Common myeloid progenitor, CD34-positive (primary cell): Measurements from ENCODE around the gene LMNTD2.
"Not testable (repeated sequence)": the region's sequence is repeated elsewhere in the genome, so short reads cannot be mapped to it uniquely, and the experiment has no call there.

Experiments used
- CTCF ChIA-PET: fragments of 350-600 bp; sonication (Branson Sonifier 250); formaldehyde crosslinking; loops from one replicate; lab custom pipeline; 2021; ENCODE audit warnings: antibody characterized with exemption; lab: Charles Lee
- POLR2A ChIA-PET: fragments of 350-600 bp; sonication (Branson Sonifier 250); formaldehyde crosslinking; loops from one replicate; lab custom pipeline; 2021; ENCODE audit warnings: antibody characterized with exemption; lab: Charles Lee
- DNase-seq, 3 donors: peaks; one replicate each; pipeline versions ENCODE4 v3.0.0 to v3.0.0-alpha.2; 2013
- H3K27ac ChIP-seq, 2 experiments: 1 replicate in 1 of 2; 2 replicates in 1 of 2; pipeline ENCODE4 v1.7.0; 2013; ENCODE audit warnings: inconsistent platforms in 2 of 2, low read length in 2 of 2, mild to moderate bottlenecking in 2 of 2, low read depth in 1 of 2, moderate library complexity in 1 of 2; ENCODE audit not compliant: severe bottlenecking in 2 of 2, insufficient read depth in 1 of 2, poor library complexity in 1 of 2
- H3K27me3 ChIP-seq, 5 experiments: replicated peaks in 2 of 5; 1 replicate in 3 of 5; 2 replicates in 2 of 5; pipeline versions ENCODE4 v1.6.1 to v1.7.0; 2013; ENCODE audit warnings: low read length in 4 of 5, mild to moderate bottlenecking in 2 of 5, moderate library complexity in 2 of 5, inconsistent platforms in 1 of 5; ENCODE audit not compliant: insufficient read depth in 5 of 5, control insufficient read depth in 4 of 5
- H3K36me3 ChIP-seq, 4 experiments: 1 replicate in 2 of 4; 2 replicates in 2 of 4; pipeline versions ENCODE4 v1.6.1 to v1.7.0; 2013; ENCODE audit warnings: low read length in 3 of 4, control low read depth in 1 of 4, mild to moderate bottlenecking in 1 of 4; ENCODE audit not compliant: control insufficient read depth in 4 of 4, insufficient read depth in 4 of 4
- H3K4me1 ChIP-seq, 4 experiments: 1 replicate in 3 of 4; 2 replicates in 1 of 4; pipeline versions ENCODE4 v1.6.1 to v1.7.1; 2013; ENCODE audit warnings: low read length in 3 of 4, mild to moderate bottlenecking in 3 of 4, control low read depth in 1 of 4, inconsistent platforms in 1 of 4, moderate library complexity in 1 of 4; ENCODE audit not compliant: control insufficient read depth in 4 of 4, insufficient read depth in 4 of 4; ENCODE audit errors: control extremely low read depth in 1 of 4
- H3K4me3 ChIP-seq, 7 experiments: 1 replicate in 4 of 7; 2 replicates in 3 of 7; pipeline versions ENCODE4 v1.5.1 to v1.7.0; 2013; ENCODE audit warnings: mild to moderate bottlenecking in 7 of 7, low read length in 6 of 7, moderate library complexity in 6 of 7, inconsistent platforms in 2 of 7, low read depth in 2 of 7, control low read depth in 1 of 7; ENCODE audit not compliant: insufficient read depth in 4 of 7, control insufficient read depth in 1 of 7; ENCODE audit errors: extremely low read depth in 1 of 7
- H3K9me3 ChIP-seq, 5 experiments: 1 replicate in 4 of 5; 2 replicates in 1 of 5; pipeline versions ENCODE4 v1.6.1 to v1.7.1; 2013; ENCODE audit warnings: low read length in 4 of 5, mild to moderate bottlenecking in 2 of 5, inconsistent platforms in 1 of 5, low read depth in 1 of 5, moderate library complexity in 1 of 5; ENCODE audit not compliant: control insufficient read depth in 4 of 5, insufficient read depth in 2 of 5; ENCODE audit errors: control extremely low read depth in 1 of 5
- WGBS: methylation state at CpG from one replicate; pipeline ENCODE4 v1.1.5; 2013; ENCODE audit not compliant: insufficient coverage; 5-methylcytosine and 5-hydroxymethylcytosine counted together

LMNTD2 gene

DNA sequence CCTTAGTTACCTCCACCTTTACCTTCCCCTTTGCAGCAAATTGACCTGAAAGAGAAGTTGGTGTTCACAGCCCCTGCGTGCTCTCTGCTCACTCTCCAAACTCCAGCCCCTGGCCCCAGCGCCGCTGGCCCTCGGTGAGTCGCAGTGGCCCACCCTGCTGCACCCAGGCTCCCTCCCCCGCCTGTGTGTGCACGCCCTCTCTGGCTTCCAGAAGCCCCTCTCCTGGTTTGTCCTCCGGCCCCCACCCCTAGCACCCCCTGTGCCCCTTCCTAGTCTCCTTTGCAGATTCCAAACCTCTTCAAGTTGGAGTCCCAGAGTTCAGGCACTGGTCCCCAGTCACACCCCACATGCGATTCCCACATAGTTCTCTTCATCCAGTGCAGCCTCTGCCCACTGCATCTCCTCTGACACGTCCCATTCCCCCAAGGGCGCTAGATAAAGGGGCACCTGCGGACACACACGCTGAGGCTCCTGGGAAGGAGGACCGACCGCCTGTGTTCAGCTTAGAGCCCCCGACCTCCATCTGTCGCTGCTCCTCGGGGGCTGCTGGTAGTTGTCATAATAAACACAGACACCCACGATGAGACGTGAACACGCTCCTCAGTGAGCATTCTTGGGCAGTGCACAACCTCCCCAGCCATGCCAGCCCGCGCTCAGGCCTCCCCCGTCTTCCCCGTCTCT is 14.2 kb upstream of the LMNTD2 start:
- H3K36me3 ChIP-seq: peaks cover 0 to 8% (median 1%) of the 10 kb centered on the region in 4 experiments
- peak overlapping the region in 6 of 7 experiments; percentile 23 to 74 (median 62) for H3K4me3 ChIP-seq
- 22% methylated on average over 24 of the region's 25 CpGs for WGBS
- no peak overlapping the region for H3K27ac ChIP-seq
- peaks cover 0 to 26% (median 13%) of the 10 kb centered on the region in 5 experiments for H3K27me3 ChIP-seq
- ChIA-PET CTCF (no interaction called here), POLR2A (interaction anchor here (0.8 kb wide), 1 partner anchor 151 kb away, joined by 3 read pairs; no protein-coding TSS in a partner anchor)
- H3K4me1 ChIP-seq: peaks cover 3 to 31% (median 25%) of the 10 kb centered on the region in 4 experiments
- no peaks in the 10 kb centered on the region for H3K9me3 ChIP-seq
- peak in 1 of 3 donors; percentile 23 for DNase-seq

DNA sequence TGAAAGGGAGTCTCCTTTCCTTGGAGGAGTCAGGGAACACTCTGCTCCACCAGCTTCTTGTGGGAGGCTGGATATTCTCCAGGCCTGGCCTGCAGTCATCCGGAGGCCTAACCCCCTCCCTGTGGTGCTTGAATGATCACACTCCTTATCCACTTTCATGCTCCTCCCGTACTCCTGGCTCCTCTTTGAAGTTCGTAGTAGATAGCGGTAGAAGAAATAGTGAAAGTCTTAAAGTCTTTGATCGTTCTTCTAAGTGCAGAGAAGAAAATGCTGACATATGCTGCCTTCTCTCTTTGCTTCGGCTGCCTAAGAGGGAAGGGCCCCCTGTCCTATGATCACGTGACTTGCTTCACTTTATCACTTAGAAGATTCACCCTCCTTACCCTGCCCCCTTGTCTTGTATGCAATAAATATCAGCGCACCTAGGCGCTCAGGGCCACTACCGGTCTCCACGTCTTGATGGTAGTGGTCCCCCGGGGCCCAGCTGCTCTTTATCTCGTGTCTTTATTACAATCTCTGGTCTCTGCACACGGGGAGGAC is 13.6 kb upstream of the LMNTD2 start:
- CTCF ChIA-PET: not testable (repeated sequence)
- WGBS: 74% methylated on average over 11 of the region's 14 CpGs

DNA sequence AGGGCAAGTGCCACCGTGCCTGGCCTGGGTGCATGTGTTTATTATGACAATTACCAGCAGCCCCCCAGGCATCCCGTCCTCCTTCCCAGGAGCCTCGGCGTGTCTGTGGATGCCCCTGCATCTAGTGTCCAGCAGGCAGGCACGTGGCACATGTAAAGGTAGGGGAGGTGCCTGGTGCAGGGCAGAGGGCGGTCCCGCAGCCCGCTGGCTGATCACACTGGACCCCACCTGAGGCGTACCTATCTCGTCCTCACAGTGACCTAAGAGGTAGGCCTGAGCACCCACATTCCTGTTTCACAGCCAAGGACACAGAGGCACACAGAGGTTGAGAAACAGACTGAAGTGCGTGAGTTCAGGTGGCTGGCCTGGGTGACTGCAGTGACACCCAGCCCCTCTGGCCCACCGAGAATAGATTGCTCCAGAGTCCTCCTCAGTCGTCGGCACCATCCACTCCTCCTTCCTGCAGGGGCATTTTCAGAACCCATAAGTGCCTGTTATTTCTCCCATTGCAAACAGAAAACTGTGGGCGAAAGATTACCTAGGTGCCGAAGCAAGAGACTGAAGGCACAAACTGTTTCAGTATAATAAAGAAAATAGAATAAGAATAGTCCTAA is 12.7 kb upstream of the LMNTD2 start:
- 97% methylated on average over 13 of the region's 16 CpGs for WGBS
- CTCF ChIA-PET: no interaction called here
- no peak overlapping the region for H3K27ac ChIP-seq

More for the DNA sequence above, 13.6 kb upstream of the LMNTD2 start:
- Histone ChIP-seq H3K27me3 (peaks cover 0 to 32% (median 13%) of the 10 kb centered on the region in 5 experiments), H3K4me1 (peaks cover 3 to 34% (median 28%) of the 10 kb centered on the region in 4 experiments)
- H3K36me3 ChIP-seq, DNase-seq, H3K9me3 ChIP-seq, H3K4me3 ChIP-seq, POLR2A ChIA-PET, H3K27ac ChIP-seq: not testable (repeated sequence)

DNA sequence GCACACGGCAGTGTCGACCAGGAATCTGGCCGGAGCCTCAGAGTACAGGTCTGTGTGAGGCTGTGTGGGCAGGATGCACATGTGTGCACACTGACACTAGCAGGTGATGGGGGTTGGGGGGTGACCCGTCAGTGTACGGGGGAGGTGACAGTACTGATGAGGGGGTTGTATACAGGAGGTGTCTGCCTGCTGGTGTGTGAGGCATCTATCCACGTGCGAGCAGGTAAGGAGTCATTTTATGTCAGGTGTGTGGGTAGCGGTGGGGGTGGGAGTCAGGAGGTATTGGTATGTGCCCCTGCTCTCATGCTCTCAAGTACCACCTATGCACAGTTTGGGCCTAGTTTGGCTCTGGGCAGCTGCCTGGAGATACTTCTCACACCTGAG is 11.3 kb upstream of the LMNTD2 start:
- peaks cover 0 to 33% (median 16%) of the 10 kb centered on the region in 5 experiments for H3K27me3 ChIP-seq
- no peak overlapping the region for H3K4me3 ChIP-seq
- H3K27ac ChIP-seq: no peak overlapping the region
- CTCF ChIA-PET: interaction anchor here (0.8 kb wide), 1 partner anchor 12 kb away, joined by 3 read pairs; no protein-coding TSS in a partner anchor
- DNase-seq: no peak
- no peaks in the 10 kb centered on the region for H3K9me3 ChIP-seq
- peaks cover 0 to 24% (median 22%) of the 10 kb centered on the region in 4 experiments for H3K4me1 ChIP-seq
- H3K36me3 ChIP-seq: no peaks in the 10 kb centered on the region
- POLR2A ChIA-PET: no interaction called here
- WGBS: 81% methylated on average over 5 of the region's 8 CpGs

More for the DNA sequence above, 12.7 kb upstream of the LMNTD2 start:
- Histone ChIP-seq H3K4me1 (peaks cover 3 to 32% (median 31%) of the 10 kb centered on the region in 4 experiments), H3K4me3 (no peak overlapping the region), H3K27me3 (peaks cover 0 to 33% (median 13%) of the 10 kb centered on the region in 5 experiments), H3K9me3 (no peaks in the 10 kb centered on the region), H3K36me3 (peaks cover 0 to 4% (median under 1%) of the 10 kb centered on the region in 4 experiments)
- POLR2A ChIA-PET: no interaction called here
- no peak for DNase-seq

DNA sequence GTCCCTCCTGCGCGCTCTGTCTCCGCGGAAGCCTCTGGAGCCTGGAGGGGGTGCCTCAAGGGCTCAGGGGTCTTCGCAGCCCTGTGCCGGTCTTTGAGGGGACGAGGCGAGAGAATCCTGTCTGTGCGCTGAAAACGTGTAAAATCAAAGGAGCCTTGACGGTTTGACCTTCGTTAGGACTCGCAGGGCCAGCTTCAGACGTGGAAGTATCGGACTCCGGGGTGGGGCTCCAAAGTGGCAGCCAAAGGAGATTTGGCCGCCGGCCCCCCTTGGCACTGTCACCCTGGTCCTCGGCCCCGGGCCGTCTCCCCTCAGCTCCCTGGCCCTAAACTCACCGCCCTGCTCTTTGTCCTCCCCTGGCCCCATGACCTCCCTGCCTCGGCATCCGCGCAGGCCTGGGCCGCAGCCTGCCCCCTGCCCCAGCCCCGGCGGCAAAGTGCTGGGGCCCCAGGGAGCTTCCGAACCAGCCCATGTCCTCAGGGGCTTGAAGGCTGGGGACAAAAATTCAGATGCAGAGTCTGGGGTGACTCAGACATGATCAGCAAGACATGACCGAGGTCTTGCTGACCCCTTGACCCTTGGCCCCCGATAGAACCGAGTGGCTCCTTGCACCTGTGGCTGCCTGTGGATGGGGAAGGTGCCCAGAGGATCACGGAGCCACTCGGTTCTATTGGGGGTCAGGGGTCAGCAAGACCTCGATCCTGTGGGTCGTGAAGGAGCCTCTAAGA is 8.8 kb upstream of the LMNTD2 start:
- peaks cover 0 to 22% (median 13%) of the 10 kb centered on the region in 5 experiments for H3K27me3 ChIP-seq
- H3K36me3 ChIP-seq: peaks cover 0 to under 1% (median 0%) of the 10 kb centered on the region in 4 experiments
- H3K27ac ChIP-seq: peak overlapping the region in 1 of 2 experiments; percentile 80
- H3K4me1 ChIP-seq: peaks cover 0 to 15% (median 13%) of the 10 kb centered on the region in 4 experiments
- peak overlapping the region; percentile 33 to 74 (median 64) for H3K4me3 ChIP-seq
- WGBS: 51% methylated on average over 35 of the region's 36 CpGs
- ChIA-PET CTCF (interaction anchor here (1.3 kb wide), 1 partner anchor 15 kb away, joined by 3 read pairs; no protein-coding TSS in a partner anchor), POLR2A (no interaction called here)
- H3K9me3 ChIP-seq: no peaks in the 10 kb centered on the region
- DNase-seq: no peak

DNA sequence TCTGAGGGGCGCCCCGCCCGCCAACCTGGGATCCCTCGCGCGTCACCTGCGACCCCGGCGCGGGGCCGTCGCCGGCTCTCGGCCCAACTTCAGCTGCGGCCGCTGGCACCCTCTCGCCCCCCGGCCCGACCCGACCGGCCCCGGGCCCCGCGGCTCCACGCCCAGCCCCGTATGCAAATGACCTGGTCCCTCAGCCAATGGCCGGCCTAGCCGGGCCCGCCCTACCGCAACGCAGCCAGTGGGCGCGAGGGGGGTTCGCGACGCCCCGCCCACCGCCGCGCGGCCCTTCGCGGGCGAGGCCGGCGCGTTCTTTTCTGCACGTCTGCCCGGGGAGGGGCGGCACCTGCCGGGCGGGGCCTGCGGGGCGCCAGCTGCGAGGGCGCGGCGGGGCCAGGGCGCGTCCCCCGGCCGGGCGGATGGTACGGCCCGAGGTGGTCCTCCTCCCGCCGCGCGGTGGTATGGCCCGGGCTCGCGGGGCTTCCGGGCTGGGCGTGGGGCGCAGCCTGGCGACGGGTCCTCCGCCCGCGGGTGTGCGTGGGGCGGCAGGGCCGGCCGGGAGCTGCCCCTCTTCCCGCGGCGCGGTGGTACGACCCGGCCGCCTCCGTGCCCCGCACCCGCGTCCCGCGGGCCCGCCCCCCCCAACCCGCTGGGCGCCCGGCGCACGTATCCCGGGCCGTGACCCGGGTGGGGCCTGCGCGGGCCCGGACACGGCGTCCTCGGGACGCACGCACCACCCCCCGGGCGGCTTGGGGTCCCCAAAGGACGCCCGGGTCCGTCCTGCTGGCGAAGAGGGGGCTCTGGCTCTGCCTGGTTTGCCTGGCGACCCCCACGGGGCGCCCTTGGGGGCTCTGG is 8.0 kb upstream of the LMNTD2 start:
- Histone ChIP-seq H3K9me3 (no peaks in the 10 kb centered on the region), H3K36me3 (peaks cover 0 to 8% (median 4%) of the 10 kb centered on the region in 4 experiments), H3K27me3 (peaks cover 0 to 18% (median 13%) of the 10 kb centered on the region in 5 experiments), H3K4me1 (peaks cover 0 to 15% (median 13%) of the 10 kb centered on the region in 4 experiments), H3K27ac (peak overlapping the region in 1 of 2 experiments; percentile 80), H3K4me3 (peak overlapping the region; percentile 33 to 74 (median 64))
- peak; percentile 89 to 95 (median 95) for DNase-seq
- under 1% methylated on average over 112 of the region's 123 CpGs for WGBS
- CTCF ChIA-PET: no interaction called here
- POLR2A ChIA-PET: no interaction called here
